HCT116 (cell line): ENCODE measurements around the gene GFY. TPM values are rescaled to one million over a fixed set of nuclear protein-coding genes. Genes with fewer than 3 reads are reported as not detected.
A peak's percentile ranks its signal among the peaks of the same experiment; 100 is the strongest.

ENCODE experiments used
- ATAC-seq: fragments of 200-7000 bp; cut with Tn5 transposase; 2 replicates; pipeline ENCODE4 v1.9.1; 2020; ENCODE audit warnings: mild to moderate bottlenecking, moderate library complexity
- BruUV-seq: library from RNA; stranded (reverse); fragments of 400-500 nt; replicated peaks from 2 replicates; lab custom pipeline; 2021; lab: Mats Ljungman, UMichigan
- CTCF ChIA-PET: fragments of 300-600 bp; sonication (Branson Sonifier 250); formaldehyde crosslinking; loops from one replicate; lab custom pipeline; 2021; ENCODE audit warnings: antibody characterized with exemption; lab: Charles Lee
- POLR2A ChIA-PET: fragments of 300-600, 350-600 bp; sonication (Branson Sonifier 250); formaldehyde crosslinking; loops from one replicate; lab custom pipeline; 2021; ENCODE audit warnings: antibody characterized with exemption; lab: Charles Lee
- RAD21 ChIA-PET, 2 experiments: fragments of 300-600 bp; sonication (Branson Sonifier 250); formaldehyde crosslinking; loops; one replicate each; lab custom pipeline; 2023; ENCODE audit warnings: low total read pairs in 2 of 2; ENCODE audit not compliant: uncharacterized antibody in 2 of 2, unreplicated experiment in 2 of 2, low non-redundant PET in 1 of 2; lab: Charles Lee
- DNase-seq: peaks from one replicate; pipeline ENCODE4 v3.0.0-alpha.2; 2010; ENCODE audit warnings: low read depth, low spot score
- H2AFZ ChIP-seq: fragments of 200-600 bp; shearing (Covaris generic), sonication (generic); 2 replicates; pipeline ENCODE4 v1.6.1; 2017; ENCODE audit warnings: low read depth, mixed run types, mixed read lengths, antibody characterized with exemption, low read length; ENCODE audit not compliant: poor library complexity, severe bottlenecking
- H3K27ac ChIP-seq: 2 replicates; pipeline ENCODE4 v1.5.1; 2012; ENCODE audit warnings: low read depth, low read length
- H3K27me3 ChIP-seq: fragments of 200-600 bp; sonication (generic); 2 replicates; pipeline ENCODE4 v1.6.1; 2016; ENCODE audit warnings: mixed run types, low read length, mixed read lengths; ENCODE audit not compliant: insufficient read depth
- H3K36me3 ChIP-seq, 2 experiments: fragments of 200-500 bp in 1 of 2; fragments of 200-600 bp in 1 of 2; sonication (Bioruptor generic) in 1 of 2; sonication (generic) in 1 of 2; 2 replicates each; pipeline versions ENCODE4 v1.5.1 to v1.6.1; 2014 to 2016; ENCODE audit warnings: low read length in 2 of 2, inconsistent platforms in 1 of 2, mixed read lengths in 1 of 2, mixed run types in 1 of 2; ENCODE audit not compliant: insufficient read depth in 2 of 2, control insufficient read depth in 1 of 2
- H3K4me1 ChIP-seq, 2 experiments: fragments of 200-600 bp in 1 of 2; sonication (generic) in 1 of 2; 2 replicates each; pipeline versions ENCODE4 v1.5.1 to v1.6.1; 2012 to 2017; ENCODE audit warnings: low read length in 2 of 2, inconsistent platforms in 1 of 2, mild to moderate bottlenecking in 1 of 2, mixed read lengths in 1 of 2, mixed run types in 1 of 2, moderate library complexity in 1 of 2; ENCODE audit not compliant: insufficient read depth in 2 of 2, control insufficient read depth in 1 of 2
- H3K4me2 ChIP-seq: fragments of 200-600 bp; sonication (generic); 2 replicates; pipeline ENCODE4 v1.6.1; 2017; ENCODE audit warnings: mixed run types, low read length, mixed read lengths
- H3K4me3 ChIP-seq, 2 experiments: fragments of 200-600 bp in 1 of 2; sonication (generic) in 1 of 2; replicated peaks in 1 of 2; 2 replicates each; pipeline ENCODE4 v1.5.1; 2011 to 2016; ENCODE audit warnings: low read length in 2 of 2, control low read depth in 1 of 2, low read depth in 1 of 2, mild to moderate bottlenecking in 1 of 2, mixed read lengths in 1 of 2, mixed run types in 1 of 2
- H3K79me2 ChIP-seq: fragments of 200-600 bp; sonication (generic); 2 replicates; pipeline ENCODE4 v1.6.1; 2017; ENCODE audit warnings: mild to moderate bottlenecking, mixed run types, low read length, moderate library complexity, mixed read lengths; ENCODE audit not compliant: insufficient read depth
- H3K9ac ChIP-seq: fragments of 200-600 bp; sonication (generic); 2 replicates; pipeline ENCODE4 v1.6.1; 2016; ENCODE audit warnings: low read length, mixed read lengths
- H3K9me2 ChIP-seq: fragments of 200-600 bp; sonication (generic), shearing (Covaris generic); 2 replicates; pipeline ENCODE4 v1.6.1; 2017; ENCODE audit warnings: mixed run types, mild to moderate bottlenecking, moderate library complexity; ENCODE audit not compliant: insufficient read depth
- H3K9me3 ChIP-seq, 2 experiments: fragments of 200-500 bp in 1 of 2; fragments of 200-600 bp in 1 of 2; sonication (Bioruptor generic) in 1 of 2; sonication (generic) in 1 of 2; 2 replicates each; pipeline ENCODE4 v1.6.1; 2014 to 2017; ENCODE audit warnings: low read length in 2 of 2, mixed read lengths in 2 of 2, inconsistent platforms in 1 of 2, low read depth in 1 of 2, mild to moderate bottlenecking in 1 of 2, mixed run types in 1 of 2, moderate library complexity in 1 of 2; ENCODE audit not compliant: control insufficient read depth in 1 of 2, insufficient read depth in 1 of 2
- H4K20me1 ChIP-seq: fragments of 200-600 bp; sonication (generic), shearing (Covaris generic); 2 replicates; pipeline ENCODE4 v1.6.1; 2017; ENCODE audit warnings: mixed run types, mild to moderate bottlenecking, moderate library complexity; ENCODE audit not compliant: insufficient read depth
- CBX3 ChIP-seq: IDR thresholded peaks from 2 replicates; pipeline ENCODE4 v1.6.1; 2012; ENCODE audit warnings: low read depth
- CTCF ChIP-seq, 3 experiments: fragments of 200-600 bp in 1 of 3; sonication (generic) in 1 of 3; IDR thresholded peaks in 2 of 3; conservative IDR thresholded peaks in 1 of 3; 2 replicates each; pipeline ENCODE4 v1.5.1; 2012 to 2017; ENCODE audit warnings: low read depth in 2 of 3, low read length in 2 of 3, antibody characterized with exemption in 1 of 3, borderline replicate concordance in 1 of 3, control low read depth in 1 of 3, mild to moderate bottlenecking in 1 of 3, mixed read lengths in 1 of 3, mixed run types in 1 of 3, moderate library complexity in 1 of 3; ENCODE audit not compliant: insufficient read depth in 1 of 3
- EGR1 ChIP-seq: IDR thresholded peaks from 2 replicates; pipeline ENCODE4 v1.6.1; 2012; ENCODE audit warnings: low read depth
- ELF1 ChIP-seq: IDR thresholded peaks from 2 replicates; pipeline ENCODE4 v1.6.1; 2012; ENCODE audit warnings: low read depth, borderline replicate concordance
- EZH2 ChIP-seq: fragments of 200-600 bp; sonication (generic); IDR thresholded peaks from 2 replicates; pipeline ENCODE4 v1.6.1; 2017; ENCODE audit warnings: antibody characterized with exemption, mixed run types
- EZH2phosphoT487 ChIP-seq: fragments of 200-600 bp; IDR thresholded peaks from 2 replicates; pipeline ENCODE4 v1.6.1; 2018; ENCODE audit warnings: antibody characterized with exemption, borderline replicate concordance
- FOSL1 ChIP-seq: IDR thresholded peaks from 2 replicates; pipeline ENCODE4 v1.6.1; 2012; ENCODE audit warnings: low read depth
- JUND ChIP-seq: IDR thresholded peaks from 2 replicates; pipeline ENCODE4 v1.6.1; 2012
- POLR2AphosphoS5 ChIP-seq: IDR thresholded peaks from 2 replicates; pipeline ENCODE4 v1.6.1; 2011; ENCODE audit warnings: mild to moderate bottlenecking, low read depth, low read length, moderate library complexity
- SIN3A ChIP-seq: IDR thresholded peaks from 2 replicates; pipeline ENCODE4 v1.6.1; 2012; ENCODE audit warnings: low read depth
- SRF ChIP-seq: IDR thresholded peaks from 2 replicates; pipeline ENCODE4 v1.6.1; 2012; ENCODE audit warnings: low read depth
- TCF7L2 ChIP-seq: IDR thresholded peaks from 2 replicates; pipeline ENCODE4 v1.7.0; 2011; ENCODE audit warnings: borderline replicate concordance, inconsistent platforms; ENCODE audit not compliant: insufficient read depth, insufficient read length; ENCODE audit errors: extremely low read depth
- YY1 ChIP-seq: IDR thresholded peaks from 2 replicates; pipeline ENCODE4 v1.6.1; 2011; ENCODE audit warnings: low read length, low read depth, moderate library complexity, mild to moderate bottlenecking; ENCODE audit not compliant: insufficient replicate concordance; ENCODE audit errors: extremely low read depth
- ZFX ChIP-seq: fragments of 450-650 bp; IDR thresholded peaks from 2 replicates; pipeline ENCODE4 v1.6.1; 2017
- ZNF274 ChIP-seq: fragments of 200-500 bp; sonication (Bioruptor generic); IDR thresholded peaks from 2 replicates; pipeline ENCODE4 v1.6.1; 2014; ENCODE audit warnings: mild to moderate bottlenecking, low read depth, low read length, inconsistent platforms
- intact Hi-C: fragments of 100-400 bp; cut with micrococcal nuclease; formaldehyde crosslinking; loops from 2 replicates; pipeline ENCODE4 v1.10.0; 2022
- total RNA-seq: library from RNA; stranded (reverse); gene quantifications from one replicate; pipeline ENCODE4 v1.2.1, GENCODE V29; 2021; ENCODE audit not compliant: unreplicated experiment
- TF ChIP-seq, protein P1 (sequence below): IDR thresholded peaks from 2 replicates; pipeline ENCODE4 v1.6.1; 2012

GFY gene
- total RNA-seq, 1 experiment from 2014 or later, result 2.6 TPM

GRCh38 chr19:49420227-49420626, 5.0 kb upstream of the GFY start:
- Histone ChIP-seq H3K9me2 (no peaks in the 10 kb centered on the region), H3K9me3 (no peaks in the 10 kb centered on the region), H4K20me1 (no peaks in the 10 kb centered on the region), H2AFZ (no peak overlapping the region), H3K27ac (no peak overlapping the region), H3K4me2 (no peak overlapping the region), H3K4me3 (no peak overlapping the region), H3K27me3 (peaks cover 20% of the 10 kb centered on the region; the same call in 1 of the 2 replicates), H3K79me2 (no peaks in the 10 kb centered on the region), H3K36me3 (no peaks in the 10 kb centered on the region), H3K9ac (no peak overlapping the region), H3K4me1 (peaks cover 0 to 9% of the 10 kb centered on the region in 2 experiments; a peak in 2 of 4 replicates)
- ChIA-PET RAD21 (no interaction called here), CTCF (interaction anchor here (1.1 kb wide), 1 partner anchor 9 kb away, joined by 3 read pairs; no protein-coding TSS in a partner anchor), POLR2A (no interaction called here)
- no peak for ATAC-seq
- no peak for DNase-seq
- BruUV-seq, result no TSS peak
- TF ChIP-seq ELF1 (no peak), EZH2 (no peak), EGR1 (no peak)
- intact Hi-C loops, result no loop called here

GRCh38 chr19:49421039-49421877, 3.9 kb upstream of the GFY start:
- no peak for DNase-seq
- H4K20me1 ChIP-seq, result no peaks in the 10 kb centered on the region
- H3K9me3 ChIP-seq, result no peaks in the 10 kb centered on the region
- H3K9me2 ChIP-seq, result no peaks in the 10 kb centered on the region
- H3K9ac ChIP-seq, result no peak overlapping the region
- peak; percentile 82 for ATAC-seq
- TF ChIP-seq ZNF274 (no peak), CBX3 (no peak), FOSL1 (no peak), TCF7L2 (no peak), EZH2phosphoT487 (no peak), SIN3A (no peak), ZFX (no peak), CTCF (IDR thresholded peaks at IDR 0.05 in 2 of 3, conservative IDR thresholded peaks at IDR 0.05 in 1 of 3; ENCODE audit: borderline replicate concordance in 1 of 3, insufficient read depth in 1 of 3, low read depth in 2 of 3, low read length in 2 of 3) (no peak), YY1 (no peak), SRF (no peak), EGR1 (0 out of 2 replicates have a peak, but pooled peaks have one; percentile 30), POLR2AphosphoS5 (no peak), JUND (no peak), ELF1 (no peak)
- TF ChIP-seq, protein P1, sequence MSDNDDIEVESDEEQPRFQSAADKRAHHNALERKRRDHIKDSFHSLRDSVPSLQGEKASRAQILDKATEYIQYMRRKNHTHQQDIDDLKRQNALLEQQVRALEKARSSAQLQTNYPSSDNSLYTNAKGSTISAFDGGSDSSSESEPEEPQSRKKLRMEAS, result peak; percentile 33; the same call in 1 of the 2 replicates
- H3K4me3 ChIP-seq, result no peak overlapping the region
- ChIA-PET RAD21 (no interaction called here), CTCF (interaction anchor here (1.1 kb wide), 1 partner anchor 10 kb away, joined by 3 read pairs; no protein-coding TSS in a partner anchor), POLR2A (no interaction called here)
- no TSS peak for BruUV-seq
- no peak overlapping the region for H3K4me2 ChIP-seq
- no peak overlapping the region for H3K27ac ChIP-seq
- peak overlapping the region; percentile 37 for H2AFZ ChIP-seq
- no peaks in the 10 kb centered on the region for H3K79me2 ChIP-seq
- intact Hi-C loops, result no loop called here
- H3K27me3 ChIP-seq, result peaks cover 20% of the 10 kb centered on the region; the same call in 1 of the 2 replicates
- peaks cover 5 to 19% of the 10 kb centered on the region in 2 experiments; a peak in 3 of 4 replicates for H3K4me1 ChIP-seq
- H3K36me3 ChIP-seq, result no peaks in the 10 kb centered on the region
